GM20431 (cell line): ENCODE data around the gene TMEM245.
"Not testable (repeated sequence)": the region's sequence is repeated elsewhere in the genome, so short reads cannot be mapped to it uniquely, and the experiment has no call there.

Source experiments
- in situ Hi-C: fragments of 300-500 bp; cut with MseI, MboI; formaldehyde crosslinking; loops from one replicate; pipeline ENCODE4 v1.15.0; 2020; ENCODE audit warnings: low sequenced_read_pairs; ENCODE audit not compliant: unreplicated experiment

Gene TMEM245

GRCh38 chr9:109012009-109012875, 107.5 kb downstream of the TMEM245 start:
- in situ Hi-C loops, result no loop called here

DNA sequence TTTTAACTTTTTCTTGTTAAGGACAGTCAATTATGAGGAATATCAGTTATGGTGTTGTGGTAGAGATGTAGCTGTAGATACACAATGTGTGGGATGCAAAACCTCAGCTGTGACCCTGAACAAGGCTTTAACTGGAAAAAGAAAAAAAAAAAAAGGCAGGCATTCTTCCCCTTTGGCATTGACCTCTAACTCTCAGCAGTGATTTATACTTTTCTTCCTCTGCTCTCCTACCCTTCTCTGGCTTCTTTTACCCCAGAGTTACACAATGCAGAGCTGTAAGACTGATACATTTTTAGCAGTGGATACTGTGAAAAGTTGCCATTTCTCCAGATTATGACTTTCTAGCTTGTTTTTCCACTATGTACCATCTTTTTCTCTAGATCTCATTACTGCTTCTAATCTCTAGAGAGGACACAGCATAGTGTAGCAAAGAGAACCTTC, 108.5 kb downstream of the TMEM245 start:
- in situ Hi-C loops, result no loop called here

GRCh38 chr9:109010746-109011145, 109.0 kb downstream of the TMEM245 start:
- in situ Hi-C loops, result no loop called here

- in situ Hi-C loops, result no loop called here
These were observed 114.1 kb downstream of the TMEM245 start for GRCh38 chr9:109005678-109006077.

DNA sequence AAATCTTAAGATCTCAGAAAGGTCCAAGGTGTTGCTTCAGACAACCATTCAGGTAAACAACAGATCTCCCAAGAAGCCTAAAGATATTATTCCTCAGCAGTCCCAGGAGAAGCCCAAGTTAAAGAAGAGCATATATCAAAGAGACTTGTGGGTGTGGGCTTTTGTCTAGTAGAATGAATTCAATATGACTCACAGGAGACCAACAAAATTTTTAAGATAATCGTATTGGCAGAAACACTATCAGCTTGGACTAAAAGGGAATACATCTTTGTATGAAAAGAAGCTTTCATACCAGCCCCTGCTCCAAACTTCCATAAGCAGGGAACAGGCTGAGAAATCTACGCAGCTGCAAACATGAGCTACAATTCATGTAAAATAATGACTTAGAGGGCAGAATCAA, 116.6 kb downstream of the TMEM245 start:
- in situ Hi-C loops, result no loop called here

GRCh38 chr9:109002141-109002540, 117.6 kb downstream of the TMEM245 start:
- in situ Hi-C loops, result no loop called here

- in situ Hi-C loops, result no loop called here
These were observed 118.5 kb downstream of the TMEM245 start for GRCh38 chr9:109001275-109001676.

DNA sequence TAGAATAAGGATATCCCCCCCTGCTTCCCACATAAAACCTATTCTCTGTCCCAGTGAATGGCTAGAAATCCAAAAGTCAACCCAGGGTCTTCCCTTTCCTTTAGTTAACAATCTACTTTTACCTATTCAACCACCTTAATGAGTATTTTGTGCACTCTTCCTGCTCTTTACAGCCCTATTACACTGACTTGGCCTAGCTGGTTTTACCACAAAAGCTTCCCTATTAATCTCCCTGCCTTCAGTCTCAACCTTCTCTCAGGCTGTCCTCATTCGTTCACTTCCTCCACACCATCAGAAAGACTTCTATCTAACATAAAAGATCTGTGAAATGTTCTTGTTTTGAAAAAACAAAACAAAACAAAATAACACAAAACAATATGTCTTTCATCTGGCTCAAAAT, 122.6 kb downstream of the TMEM245 start:
- in situ Hi-C loops, result no loop called here

- in situ Hi-C loops, result no loop called here
These were observed 123.1 kb downstream of the TMEM245 start for GRCh38 chr9:108996643-108997042.

- in situ Hi-C loops, result no loop called here
These were observed 125.1 kb downstream of the TMEM245 start for GRCh38 chr9:108994695-108995094.

GRCh38 chr9:108991479-108991878, 128.3 kb downstream of the TMEM245 start:
- in situ Hi-C loops, result no loop called here

GRCh38 chr9:108983885-108984284, 135.9 kb downstream of the TMEM245 start:
- in situ Hi-C loops, result no loop called here

GRCh38 chr9:108980893-108981292, 138.9 kb downstream of the TMEM245 start:
- in situ Hi-C loops, result no loop called here

DNA sequence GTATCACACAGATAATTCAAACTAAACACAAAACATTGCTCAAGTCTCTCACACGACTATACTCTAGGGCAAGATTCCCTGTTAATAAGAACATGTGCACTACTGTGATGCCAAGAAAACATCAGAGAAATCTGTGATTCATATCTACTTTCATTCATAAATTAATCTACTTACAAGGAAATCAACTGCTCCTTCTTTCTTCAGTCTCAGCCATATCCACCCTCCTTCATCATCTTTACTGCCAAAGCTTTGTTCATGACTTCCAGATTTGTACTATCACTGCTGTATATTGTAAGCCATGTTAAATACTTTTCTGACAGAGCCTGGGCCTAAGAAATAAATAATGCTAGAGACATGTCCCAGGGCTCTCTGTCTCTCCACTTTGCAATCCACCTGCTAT, 141.5 kb downstream of the TMEM245 start:
- in situ Hi-C loops, result no loop called here

DNA sequence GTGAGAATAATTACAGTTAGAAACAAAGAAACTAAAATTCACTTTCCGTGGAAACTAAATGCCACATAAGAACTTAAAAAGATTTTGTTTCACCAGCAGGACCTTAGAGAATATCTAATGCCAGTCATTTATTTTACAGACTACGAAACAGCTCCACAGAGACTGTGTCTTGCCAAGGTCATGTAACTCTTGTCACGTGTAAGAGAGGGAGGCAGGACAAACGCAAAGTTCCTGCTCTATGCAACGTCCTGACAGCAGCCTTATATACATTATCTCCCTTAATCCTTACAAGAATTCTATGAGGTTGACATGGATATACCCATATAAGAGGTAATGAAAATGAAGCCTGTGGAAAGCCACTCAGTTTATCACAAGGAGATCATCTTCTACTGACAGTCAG, 145.9 kb downstream of the TMEM245 start:
- in situ Hi-C loops, result no loop called here

- in situ Hi-C loops, result no loop called here
These were observed 147.0 kb downstream of the TMEM245 start for GRCh38 chr9:108972626-108973209.

DNA sequence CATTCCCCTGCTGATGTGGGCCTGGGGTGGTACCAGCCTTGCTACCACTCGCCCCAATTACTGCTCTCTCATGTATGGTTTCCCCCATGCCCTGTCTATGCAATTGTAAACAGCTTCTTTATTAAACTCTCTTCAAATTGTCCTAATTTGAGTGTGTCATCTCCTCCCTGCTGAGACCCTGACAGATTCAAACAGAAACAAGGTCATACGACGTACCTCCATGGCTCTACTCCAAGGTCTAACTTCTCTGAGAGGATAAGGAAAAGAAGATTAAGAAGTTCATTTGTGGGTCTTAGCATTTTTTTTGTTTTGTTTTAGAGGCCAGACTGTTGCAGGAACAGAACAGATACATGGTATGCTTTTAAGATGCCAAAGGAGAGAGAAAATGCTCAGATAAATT, 147.6 kb downstream of the TMEM245 start:
- in situ Hi-C loops, result no loop called here

- in situ Hi-C loops, result not testable (repeated sequence)
These were observed 148.4 kb downstream of the TMEM245 start for GRCh38 chr9:108971392-108971791.

- in situ Hi-C loops, result no loop called here
These were observed 151.8 kb downstream of the TMEM245 start for GRCh38 chr9:108967916-108968315.
